HepG2 (cell line): Measurements from ENCODE around the gene C1QTNF1.
"Not testable (repeated sequence)": the region's sequence is repeated elsewhere in the genome, so short reads cannot be mapped to it uniquely, and the experiment has no call there.

Source experiments
- BRCA1 ChIP-seq: sonication (generic); formaldehyde crosslinking; IDR thresholded peaks from 2 replicates; pipeline ENCODE4 v1.4.0; 2020; ENCODE audit warnings: missing genetic modification reagents
- CEBPG ChIP-seq: IDR thresholded peaks from 2 replicates; pipeline ENCODE4 v1.6.1; 2016
- EP300 ChIP-seq, 3 experiments: sonication (generic) in 1 of 3; formaldehyde crosslinking in 1 of 3; IDR thresholded peaks; 2 replicates each; pipeline versions ENCODE4 v1.5.1 to v1.6.1; 2011 to 2020; ENCODE audit warnings: low read depth in 2 of 3, low read length in 2 of 3, borderline replicate concordance in 1 of 3, improper control_type of control experiment in 1 of 3, mild to moderate bottlenecking in 1 of 3, missing genetic modification reagents in 1 of 3, moderate library complexity in 1 of 3
- FOXK1 ChIP-seq: sonication (generic); formaldehyde crosslinking; IDR thresholded peaks from 2 replicates; pipeline ENCODE4 v1.4.0; 2020; ENCODE audit warnings: low read depth, missing genetic modification reagents, borderline replicate concordance
- NFIC ChIP-seq: IDR thresholded peaks from 2 replicates; pipeline ENCODE4 v1.6.1; 2012; ENCODE audit warnings: mild to moderate bottlenecking, low read length, inconsistent platforms
- RFX5 ChIP-seq: IDR thresholded peaks from 2 replicates; pipeline ENCODE4 v1.6.1; 2011; ENCODE audit warnings: low read depth, low read length, improper control_type of control experiment
- SP1 ChIP-seq, 2 experiments: fragments of 450-650 bp in 1 of 2; sonication (generic) in 1 of 2; formaldehyde crosslinking in 1 of 2; IDR thresholded peaks; 2 replicates each; pipeline versions ENCODE4 v1.4.0 to v1.6.1; 2016 to 2020; ENCODE audit warnings: missing genetic modification reagents in 1 of 2
- TCF7L2 ChIP-seq: IDR thresholded peaks from 2 replicates; pipeline ENCODE4 v1.6.1; 2011; ENCODE audit warnings: mild to moderate bottlenecking, low read depth, low read length, moderate library complexity
- ZC3H4 ChIP-seq: sonication (generic); formaldehyde crosslinking; IDR thresholded peaks from 2 replicates; pipeline ENCODE4 v1.4.0; 2020; ENCODE audit warnings: missing genetic modification reagents, borderline replicate concordance
- ZNF709 ChIP-seq: sonication (generic); formaldehyde crosslinking; IDR thresholded peaks from 2 replicates; pipeline ENCODE4 v1.5.0; 2020; ENCODE audit warnings: mild to moderate bottlenecking, missing genetic modification reagents
- TF ChIP-seq, protein P1 (sequence below): IDR thresholded peaks from 2 replicates; pipeline ENCODE4 v1.6.1; 2016; ENCODE audit warnings: low read depth, control low read depth
- TF ChIP-seq, protein P2 (sequence below): sonication (generic); formaldehyde crosslinking; IDR thresholded peaks from 2 replicates; pipeline ENCODE4 v1.4.0; 2020; ENCODE audit warnings: mild to moderate bottlenecking, missing genetic modification reagents

DNA sequence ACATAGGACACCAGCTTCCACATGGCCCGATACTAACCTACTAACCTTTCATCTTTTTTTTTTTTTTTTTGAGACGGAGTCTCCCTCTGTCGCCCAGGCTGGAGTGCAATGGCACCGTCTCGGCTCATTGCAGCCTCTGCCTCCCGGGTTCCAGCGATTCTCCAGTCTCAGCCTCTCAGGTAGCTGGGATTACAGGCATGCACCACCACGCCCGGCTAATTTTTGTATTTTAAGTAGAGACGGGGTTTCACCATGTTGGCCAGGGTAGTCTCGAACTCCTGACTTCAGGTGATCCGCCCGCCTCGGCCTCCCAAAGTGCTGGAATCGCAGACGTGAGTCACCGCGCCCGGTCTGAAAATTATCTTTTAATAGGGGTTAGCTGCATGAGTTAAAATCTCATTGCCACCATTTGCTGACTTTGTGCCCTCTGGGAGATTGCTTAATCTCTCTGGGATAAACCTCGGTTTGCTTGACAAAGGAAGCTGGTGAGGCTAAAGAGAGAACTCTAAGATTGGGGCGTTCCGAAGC, 50.2 kb downstream of the C1QTNF1 start:
- not testable (repeated sequence) for TF ChIP-seq BRCA1 (CRISPR knock-in tag); EP300 (IDR thresholded peaks at IDR 0.05; ENCODE audit: low read depth in 2 of 2, low read length in 2 of 2); EP300 (CRISPR knock-in tag; IDR thresholded peaks at IDR 0.05; ENCODE audit: borderline replicate concordance); NFIC; ZNF709 (CRISPR knock-in tag); SP1 (IDR thresholded peaks at IDR 0.05); SP1 (CRISPR knock-in tag; IDR thresholded peaks at IDR 0.05); TCF7L2; ZC3H4; RFX5; FOXK1 (CRISPR knock-in tag)
- TF ChIP-seq, protein P1, sequence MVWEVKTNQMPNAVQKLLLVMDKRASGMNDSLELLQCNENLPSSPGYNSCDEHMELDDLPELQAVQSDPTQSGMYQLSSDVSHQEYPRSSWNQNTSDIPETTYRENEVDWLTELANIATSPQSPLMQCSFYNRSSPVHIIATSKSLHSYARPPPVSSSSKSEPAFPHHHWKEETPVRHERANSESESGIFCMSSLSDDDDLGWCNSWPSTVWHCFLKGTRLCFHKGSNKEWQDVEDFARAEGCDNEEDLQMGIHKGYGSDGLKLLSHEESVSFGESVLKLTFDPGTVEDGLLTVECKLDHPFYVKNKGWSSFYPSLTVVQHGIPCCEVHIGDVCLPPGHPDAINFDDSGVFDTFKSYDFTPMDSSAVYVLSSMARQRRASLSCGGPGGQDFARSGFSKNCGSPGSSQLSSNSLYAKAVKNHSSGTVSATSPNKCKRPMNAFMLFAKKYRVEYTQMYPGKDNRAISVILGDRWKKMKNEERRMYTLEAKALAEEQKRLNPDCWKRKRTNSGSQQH (CRISPR knock-in tag): not testable (repeated sequence)
- TF ChIP-seq CEBPG (CRISPR knock-in tag): peak; percentile 51; the same call in 1 of the 2 replicates
- TF ChIP-seq, protein P2, sequence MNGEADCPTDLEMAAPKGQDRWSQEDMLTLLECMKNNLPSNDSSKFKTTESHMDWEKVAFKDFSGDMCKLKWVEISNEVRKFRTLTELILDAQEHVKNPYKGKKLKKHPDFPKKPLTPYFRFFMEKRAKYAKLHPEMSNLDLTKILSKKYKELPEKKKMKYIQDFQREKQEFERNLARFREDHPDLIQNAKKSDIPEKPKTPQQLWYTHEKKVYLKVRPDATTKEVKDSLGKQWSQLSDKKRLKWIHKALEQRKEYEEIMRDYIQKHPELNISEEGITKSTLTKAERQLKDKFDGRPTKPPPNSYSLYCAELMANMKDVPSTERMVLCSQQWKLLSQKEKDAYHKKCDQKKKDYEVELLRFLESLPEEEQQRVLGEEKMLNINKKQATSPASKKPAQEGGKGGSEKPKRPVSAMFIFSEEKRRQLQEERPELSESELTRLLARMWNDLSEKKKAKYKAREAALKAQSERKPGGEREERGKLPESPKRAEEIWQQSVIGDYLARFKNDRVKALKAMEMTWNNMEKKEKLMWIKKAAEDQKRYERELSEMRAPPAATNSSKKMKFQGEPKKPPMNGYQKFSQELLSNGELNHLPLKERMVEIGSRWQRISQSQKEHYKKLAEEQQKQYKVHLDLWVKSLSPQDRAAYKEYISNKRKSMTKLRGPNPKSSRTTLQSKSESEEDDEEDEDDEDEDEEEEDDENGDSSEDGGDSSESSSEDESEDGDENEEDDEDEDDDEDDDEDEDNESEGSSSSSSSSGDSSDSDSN (CRISPR knock-in tag): not testable (repeated sequence)
